BJ (cell line): ENCODE measurements around the gene DSP. TPM values are rescaled to one million over a fixed set of nuclear protein-coding genes. Genes with fewer than 3 reads are reported as not detected.

ENCODE experiments used
- CTCF ChIA-PET: fragments of 350-600 bp; formaldehyde crosslinking; extraction: SDS; loops from one replicate; lab custom pipeline; 2021; ENCODE audit warnings: antibody characterized with exemption, inconsistent platforms; lab: Yijun Ruan, JAX
- POLR2A ChIA-PET: fragments of 300-600 bp; sonication (Branson Sonifier 250); formaldehyde crosslinking; extraction: SDS; loops from one replicate; lab custom pipeline; 2021; ENCODE audit warnings: antibody characterized with exemption; lab: Charles Lee
- DNase-seq: peaks from one replicate; pipeline ENCODE4 v3.0.0-alpha.2; 2011; ENCODE audit warnings: low read depth
- H3K27me3 ChIP-seq: 2 replicates; pipeline ENCODE4 v1.6.0; 2011; ENCODE audit warnings: low read length; ENCODE audit not compliant: control insufficient read depth, insufficient read depth
- H3K36me3 ChIP-seq: 2 replicates; pipeline ENCODE4 v1.5.1; 2011; ENCODE audit warnings: low read length; ENCODE audit not compliant: control insufficient read depth, insufficient read depth
- H3K4me3 ChIP-seq: 2 replicates; pipeline ENCODE4 v1.5.1; 2011; ENCODE audit warnings: low read depth, mild to moderate bottlenecking, control low read depth, low read length
- CTCF ChIP-seq: IDR thresholded peaks from 2 replicates; pipeline ENCODE4 v1.5.1; 2011; ENCODE audit warnings: low read depth, mild to moderate bottlenecking, control low read depth, inconsistent platforms, low read length, moderate library complexity; ENCODE audit not compliant: insufficient read depth
- polyA plus RNA-seq: library from polyadenylated mRNA; depleted of rRNA; stranded (reverse); fragments of >200 nt; gene quantifications from 2 replicates; pipeline ENCODE4 v1.2.3, GENCODE V29; 2011

DSP gene
- polyA plus RNA-seq, 1 experiment: 11.0 TPM

- ChIA-PET CTCF (no interaction called here), POLR2A (no interaction called here)
- no peak for TF ChIP-seq CTCF
- no peak for DNase-seq
- peaks cover 4% of the 10 kb centered on the region for H3K36me3 ChIP-seq
- no peaks in the 10 kb centered on the region for H3K27me3 ChIP-seq
- H3K4me3 ChIP-seq: no peak overlapping the region
Observed at GRCh38 chr6:7572213-7572943, 30.9 kb downstream of the DSP start.

GRCh38 chr6:7574500-7574899 is 33.0 kb downstream of the DSP start:
- no peak overlapping the region for H3K4me3 ChIP-seq
- ChIA-PET CTCF (interaction anchor here (0.9 kb wide), 1 partner anchor 147 kb away, joined by 3 read pairs; no protein-coding TSS in a partner anchor), POLR2A (no interaction called here)
- TF ChIP-seq CTCF: no peak
- H3K27me3 ChIP-seq: no peaks in the 10 kb centered on the region
- DNase-seq: no peak
- H3K36me3 ChIP-seq: no peaks in the 10 kb centered on the region; the same call in 1 of the 2 replicates

DNA sequence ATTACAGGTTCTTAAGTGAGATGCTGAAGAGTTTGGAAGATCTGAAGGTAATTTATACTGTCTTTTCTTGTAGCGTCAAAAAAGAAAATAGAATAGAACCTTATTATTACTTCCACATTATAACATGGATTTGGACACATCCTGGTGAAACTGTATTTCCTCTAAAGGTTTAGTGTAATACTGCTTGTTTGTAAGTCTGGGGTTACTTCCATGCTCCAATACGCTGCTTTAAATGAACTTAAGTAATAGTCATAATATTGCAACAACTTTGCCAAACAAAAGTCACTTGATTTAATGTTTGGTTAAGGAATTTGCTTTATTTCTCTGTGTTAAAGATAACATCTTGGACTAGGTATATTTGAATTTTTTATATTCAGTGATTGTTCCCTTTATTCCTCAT is 37.0 kb downstream of the DSP start:
- ChIA-PET CTCF (interaction anchor here (1.3 kb wide), 1 partner anchor 12 kb away, joined by 4 read pairs; no protein-coding TSS in a partner anchor), POLR2A (no interaction called here)
- Histone ChIP-seq H3K27me3 (no peaks in the 10 kb centered on the region), H3K36me3 (peaks cover 8% of the 10 kb centered on the region), H3K4me3 (no peak overlapping the region)
- no peak for DNase-seq
- TF ChIP-seq CTCF: no peak

- TF ChIP-seq CTCF: no peak
- POLR2A ChIA-PET: no interaction called here
- Histone ChIP-seq H3K4me3 (no peak overlapping the region), H3K36me3 (peaks cover 8% of the 10 kb centered on the region), H3K27me3 (no peaks in the 10 kb centered on the region)
- CTCF ChIA-PET: interaction anchor here (1.3 kb wide), 1 partner anchor 13 kb away, joined by 4 read pairs; no protein-coding TSS in a partner anchor
- DNase-seq: no peak
Observed at GRCh38 chr6:7578931-7579330, 37.5 kb downstream of the DSP start.

- TF ChIP-seq CTCF: no peak
Observed at GRCh38 chr6:7579851-7580250, 38.4 kb downstream of the DSP start.

More at GRCh38 chr6:7579851-7580250, 38.4 kb downstream of the DSP start:
- ChIA-PET CTCF (interaction anchor here (0.6 to 1.5 kb wide), 2 partner anchors 10 to 76 kb away, joined by 3 to 5 read pairs; no protein-coding TSS in a partner anchor), POLR2A (interaction anchor here (0.6 kb wide), 1 partner anchor 223 kb away, joined by 3 read pairs; no protein-coding TSS in a partner anchor)
- Histone ChIP-seq H3K4me3 (no peak overlapping the region), H3K27me3 (no peaks in the 10 kb centered on the region), H3K36me3 (peaks cover 8% of the 10 kb centered on the region)
- no peak for DNase-seq
